Measurements from ENCODE around the gene RALGPS2.

DNA sequence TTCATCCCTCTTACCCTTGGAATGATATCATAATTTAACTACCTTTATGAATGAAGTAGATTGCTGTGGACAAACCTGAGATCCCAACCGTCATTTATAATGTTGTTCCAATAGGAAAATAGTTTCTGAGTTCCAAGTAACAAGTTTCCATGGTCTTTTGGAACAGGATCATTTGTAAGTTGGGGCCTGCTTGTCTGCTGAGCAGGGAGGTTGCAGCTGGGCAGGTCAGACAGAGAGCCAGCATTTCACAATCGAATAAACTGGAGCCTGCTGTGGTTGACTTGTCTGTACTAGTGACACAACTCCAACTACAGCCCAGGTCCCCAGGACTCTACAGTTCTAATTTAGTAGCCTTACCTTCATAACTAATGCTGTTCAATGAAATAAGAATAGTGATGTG is 18.6 kb upstream of the RALGPS2 start:
- TF ChIP-seq, protein P1, sequence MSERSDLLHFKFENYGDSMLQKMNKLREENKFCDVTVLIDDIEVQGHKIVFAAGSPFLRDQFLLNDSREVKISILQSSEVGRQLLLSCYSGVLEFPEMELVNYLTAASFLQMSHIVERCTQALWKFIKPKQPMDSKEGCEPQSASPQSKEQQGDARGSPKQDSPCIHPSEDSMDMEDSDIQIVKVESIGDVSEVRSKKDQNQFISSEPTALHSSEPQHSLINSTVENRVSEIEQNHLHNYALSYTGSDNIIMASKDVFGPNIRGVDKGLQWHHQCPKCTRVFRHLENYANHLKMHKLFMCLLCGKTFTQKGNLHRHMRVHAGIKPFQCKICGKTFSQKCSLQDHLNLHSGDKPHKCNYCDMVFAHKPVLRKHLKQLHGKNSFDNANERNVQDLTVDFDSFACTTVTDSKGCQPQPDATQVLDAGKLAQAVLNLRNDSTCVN (tag by site-specific recombination; optimal IDR thresholded peaks at IDR 0.05), result no peak
- TF ChIP-seq KLF1 (tag by site-specific recombination; IDR thresholded peaks at IDR 0.05), result no peak
- TF ChIP-seq, protein P2, sequence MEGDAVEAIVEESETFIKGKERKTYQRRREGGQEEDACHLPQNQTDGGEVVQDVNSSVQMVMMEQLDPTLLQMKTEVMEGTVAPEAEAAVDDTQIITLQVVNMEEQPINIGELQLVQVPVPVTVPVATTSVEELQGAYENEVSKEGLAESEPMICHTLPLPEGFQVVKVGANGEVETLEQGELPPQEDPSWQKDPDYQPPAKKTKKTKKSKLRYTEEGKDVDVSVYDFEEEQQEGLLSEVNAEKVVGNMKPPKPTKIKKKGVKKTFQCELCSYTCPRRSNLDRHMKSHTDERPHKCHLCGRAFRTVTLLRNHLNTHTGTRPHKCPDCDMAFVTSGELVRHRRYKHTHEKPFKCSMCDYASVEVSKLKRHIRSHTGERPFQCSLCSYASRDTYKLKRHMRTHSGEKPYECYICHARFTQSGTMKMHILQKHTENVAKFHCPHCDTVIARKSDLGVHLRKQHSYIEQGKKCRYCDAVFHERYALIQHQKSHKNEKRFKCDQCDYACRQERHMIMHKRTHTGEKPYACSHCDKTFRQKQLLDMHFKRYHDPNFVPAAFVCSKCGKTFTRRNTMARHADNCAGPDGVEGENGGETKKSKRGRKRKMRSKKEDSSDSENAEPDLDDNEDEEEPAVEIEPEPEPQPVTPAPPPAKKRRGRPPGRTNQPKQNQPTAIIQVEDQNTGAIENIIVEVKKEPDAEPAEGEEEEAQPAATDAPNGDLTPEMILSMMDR (tag by site-specific recombination; IDR thresholded peaks at IDR 0.05), result no peak
- no peak for TF ChIP-seq WT1 (tag by site-specific recombination; IDR thresholded peaks at IDR 0.05)
- TF ChIP-seq ZNF394 (tag by site-specific recombination; IDR thresholded peaks at IDR 0.05; ENCODE audit: borderline replicate concordance), result no peak
- TF ChIP-seq ZNF138 (tag by site-specific recombination; IDR thresholded peaks at IDR 0.05; ENCODE audit: borderline replicate concordance), result no peak
- no peak for TF ChIP-seq ZNF133 (tag by site-specific recombination; IDR thresholded peaks at IDR 0.05)
- no peak for TF ChIP-seq ZFP37 (tag by site-specific recombination; IDR thresholded peaks at IDR 0.05)

Data from HEK293 (cell line).